GM23338 (cell line): ENCODE data around the gene KIF2C. TPM values are rescaled to one million over a fixed set of nuclear protein-coding genes. Genes with fewer than 3 reads are reported as not detected.

Source experiments
- ATAC-seq: fragments of 200-7000 bp; cut with Tn5 transposase; 3 replicates; pipeline ENCODE4 v1.9.1; 2020
- DNase-seq: peaks from one replicate; pipeline ENCODE4 v3.0.0-alpha.2; 2015; ENCODE audit warnings: low spot score
- H2AFZ ChIP-seq: fragments of 200-600 bp; sonication (generic); 2 replicates; pipeline ENCODE4 v1.8.0; 2016; ENCODE audit warnings: antibody characterized with exemption, mild to moderate bottlenecking, moderate library complexity
- H3F3A ChIP-seq: fragments of 200-600 bp; sonication (generic); replicated peaks from 2 replicates; pipeline ENCODE4 v1.8.0; 2017; ENCODE audit warnings: antibody characterized with exemption, mixed run types, low read depth
- H3K27ac ChIP-seq: fragments of 200-600 bp; sonication (generic); 2 replicates; pipeline ENCODE4 v1.6.1; 2016; ENCODE audit warnings: low read depth
- H3K27me3 ChIP-seq: fragments of 200-600 bp; sonication (generic); 2 replicates; pipeline ENCODE4 v1.8.0; 2016; ENCODE audit warnings: mild to moderate bottlenecking, mixed run types, moderate library complexity; ENCODE audit not compliant: insufficient read depth
- H3K36me3 ChIP-seq: fragments of 200-600 bp; sonication (generic); 2 replicates; pipeline ENCODE4 v1.8.0; 2016; ENCODE audit warnings: mild to moderate bottlenecking; ENCODE audit not compliant: insufficient read depth
- H3K4me1 ChIP-seq: fragments of 200-600 bp; sonication (generic); 2 replicates; pipeline ENCODE4 v1.8.0; 2016; ENCODE audit warnings: mild to moderate bottlenecking, moderate library complexity; ENCODE audit not compliant: insufficient read depth
- H3K4me2 ChIP-seq: fragments of 200-600 bp; sonication (generic); 2 replicates; pipeline ENCODE4 v1.7.1; 2017; ENCODE audit warnings: mixed run types
- H3K4me3 ChIP-seq: fragments of 200-600 bp; sonication (generic); 2 replicates; pipeline ENCODE4 v1.6.1; 2016; ENCODE audit warnings: mixed run types
- H3K79me2 ChIP-seq: fragments of 200-600 bp; sonication (generic); replicated peaks from 2 replicates; pipeline ENCODE4 v1.8.0; 2017; ENCODE audit warnings: mild to moderate bottlenecking; ENCODE audit not compliant: insufficient read depth
- H3K9me2 ChIP-seq: fragments of 200-600 bp; sonication (generic); 2 replicates; pipeline ENCODE4 v1.8.0; 2017; ENCODE audit not compliant: insufficient read depth
- H4K20me1 ChIP-seq: fragments of 200-600 bp; sonication (generic); replicated peaks from 2 replicates; pipeline ENCODE4 v1.8.0; 2017; ENCODE audit warnings: mild to moderate bottlenecking; ENCODE audit not compliant: insufficient read depth
- H3K27ac Mint-ChIP-seq: 2 replicates; pipeline ENCODE4 v1.8.0; 2020; ENCODE audit warnings: inconsistent platforms, mild to moderate bottlenecking, moderate library complexity, mixed read lengths
- H3K27me3 Mint-ChIP-seq: 3 replicates; pipeline ENCODE4 v1.8.0; 2022; ENCODE audit warnings: low read depth, mild to moderate bottlenecking, moderate library complexity, mixed read lengths, inconsistent platforms; ENCODE audit not compliant: insufficient read depth, poor library complexity
- H3K36me3 Mint-ChIP-seq: 3 replicates; pipeline ENCODE4 v1.8.0; 2021; ENCODE audit warnings: low read depth, mild to moderate bottlenecking, inconsistent platforms, moderate library complexity, mixed read lengths
- H3K4me1 Mint-ChIP-seq: 3 replicates; pipeline ENCODE4 v1.8.0; 2020; ENCODE audit warnings: mild to moderate bottlenecking, inconsistent platforms, mixed read lengths
- H3K4me3 Mint-ChIP-seq: 3 replicates; pipeline ENCODE4 v1.8.0; 2021; ENCODE audit warnings: moderate library complexity, mild to moderate bottlenecking, inconsistent platforms, mixed read lengths
- H3K9me3 Mint-ChIP-seq: 3 replicates; pipeline ENCODE4 v1.8.0; 2020; ENCODE audit warnings: moderate library complexity, mild to moderate bottlenecking, inconsistent platforms, mixed read lengths
- CREB1 ChIP-seq: fragments of 250-450 bp; sonication (Bioruptor Pico); IDR thresholded peaks from 2 replicates; pipeline ENCODE4 v1.5.0; 2020; ENCODE audit warnings: low read depth, mild to moderate bottlenecking, moderate library complexity
- EZH2 ChIP-seq: fragments of 200-600 bp; sonication (generic); IDR thresholded peaks from one replicate; pipeline ENCODE4 v1.8.0; 2017; ENCODE audit warnings: antibody characterized with exemption, mild to moderate bottlenecking, low read depth; ENCODE audit not compliant: unreplicated experiment
- EZH2phosphoT487 ChIP-seq: fragments of 200-600 bp; sonication (generic); IDR thresholded peaks from one replicate; pipeline ENCODE4 v1.8.1; 2018; ENCODE audit warnings: antibody characterized with exemption; ENCODE audit not compliant: unreplicated experiment
- JUNB ChIP-seq: IDR thresholded peaks from one replicate; pipeline ENCODE4 v1.6.1; 2016; ENCODE audit warnings: antibody characterized with exemption; ENCODE audit not compliant: unreplicated experiment
- NANOG ChIP-seq: IDR thresholded peaks from 2 replicates; pipeline ENCODE4 v1.6.1; 2016; ENCODE audit warnings: antibody characterized with exemption, borderline replicate concordance
- POLR2AphosphoS5 ChIP-seq: IDR thresholded peaks from 2 replicates; pipeline ENCODE4 v1.6.1; 2016; ENCODE audit warnings: antibody characterized with exemption, low read depth
- STAT1 ChIP-seq: IDR thresholded peaks from one replicate; pipeline ENCODE4 v1.6.1; 2016; ENCODE audit warnings: antibody characterized with exemption; ENCODE audit not compliant: unreplicated experiment
- ZNF114 ChIP-seq: fragments of 250-450 bp; sonication (Bioruptor Pico); IDR thresholded peaks from 2 replicates; pipeline ENCODE4 v1.5.0; 2020; ENCODE audit warnings: mild to moderate bottlenecking, moderate library complexity
- ZNF331 ChIP-seq: fragments of 250-450 bp; sonication (Bioruptor Pico); IDR thresholded peaks from 2 replicates; pipeline ENCODE4 v1.5.0; 2020; ENCODE audit warnings: low read depth, mild to moderate bottlenecking, moderate library complexity
- ZNF462 ChIP-seq: fragments of 250-450 bp; sonication (Bioruptor Pico); IDR thresholded peaks from 2 replicates; pipeline ENCODE4 v1.5.0; 2020; ENCODE audit warnings: mild to moderate bottlenecking, moderate library complexity
- polyA plus RNA-seq: library from polyadenylated mRNA; unstranded; fragments of >200 nt; fragmentation: Nextera tagmentation; extraction: Ambion mirVana; gene quantifications from 2 replicates; pipeline ENCODE4 v1.2.1, GENCODE V29; 2016
- total RNA-seq: library from RNA; depleted of rRNA; stranded (reverse); fragments of >200 nt; shearing (Covaris generic); gene quantifications from 2 replicates; pipeline ENCODE4 v1.2.3, GENCODE V29; 2014
- TF ChIP-seq, protein P1 (sequence below), 2 experiments: fragments of 200-600 bp in 1 of 2; sonication (generic) in 1 of 2; conservative IDR thresholded peaks; 2 replicates each; pipeline versions ENCODE4 v1.5.1 to v1.6.1; 2016 to 2017; ENCODE audit warnings: antibody characterized with exemption in 2 of 2, low read depth in 2 of 2, mild to moderate bottlenecking in 2 of 2, moderate library complexity in 1 of 2
- TF ChIP-seq, protein P2 (sequence below): IDR thresholded peaks from one replicate; pipeline ENCODE4 v1.6.1; 2018; ENCODE audit warnings: antibody characterized with exemption; ENCODE audit not compliant: unreplicated experiment
- TF ChIP-seq, protein P3 (sequence below): IDR thresholded peaks from 2 replicates; pipeline ENCODE4 v1.6.1; 2016; ENCODE audit warnings: antibody characterized with exemption

Gene KIF2C
- total and polyA plus RNA-seq, 2 experiments from 2014 or later = 38.0 to 62.9 TPM

GRCh38 chr1:44759077-44759476 lies 19.4 kb downstream of the KIF2C start (continued):
- TF ChIP-seq ZNF462 (CRISPR knock-in tag) (no peak), NANOG (no peak), EZH2phosphoT487 (no peak), EZH2 (no peak), CREB1 (CRISPR knock-in tag) (no peak), POLR2AphosphoS5 (no peak)
- TF ChIP-seq, protein P1, sequence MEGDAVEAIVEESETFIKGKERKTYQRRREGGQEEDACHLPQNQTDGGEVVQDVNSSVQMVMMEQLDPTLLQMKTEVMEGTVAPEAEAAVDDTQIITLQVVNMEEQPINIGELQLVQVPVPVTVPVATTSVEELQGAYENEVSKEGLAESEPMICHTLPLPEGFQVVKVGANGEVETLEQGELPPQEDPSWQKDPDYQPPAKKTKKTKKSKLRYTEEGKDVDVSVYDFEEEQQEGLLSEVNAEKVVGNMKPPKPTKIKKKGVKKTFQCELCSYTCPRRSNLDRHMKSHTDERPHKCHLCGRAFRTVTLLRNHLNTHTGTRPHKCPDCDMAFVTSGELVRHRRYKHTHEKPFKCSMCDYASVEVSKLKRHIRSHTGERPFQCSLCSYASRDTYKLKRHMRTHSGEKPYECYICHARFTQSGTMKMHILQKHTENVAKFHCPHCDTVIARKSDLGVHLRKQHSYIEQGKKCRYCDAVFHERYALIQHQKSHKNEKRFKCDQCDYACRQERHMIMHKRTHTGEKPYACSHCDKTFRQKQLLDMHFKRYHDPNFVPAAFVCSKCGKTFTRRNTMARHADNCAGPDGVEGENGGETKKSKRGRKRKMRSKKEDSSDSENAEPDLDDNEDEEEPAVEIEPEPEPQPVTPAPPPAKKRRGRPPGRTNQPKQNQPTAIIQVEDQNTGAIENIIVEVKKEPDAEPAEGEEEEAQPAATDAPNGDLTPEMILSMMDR (conservative IDR thresholded peaks at IDR 0.05; ENCODE audit: low read depth in 2 of 2) = no peak

- Mint-ChIP-seq H3K4me3 (no peak overlapping the region), H3K4me1 (no peaks in the 10 kb centered on the region), H3K9me3 (no peaks in the 10 kb centered on the region), H3K27ac (no peak overlapping the region), H3K27me3 (peaks cover 2% of the 10 kb centered on the region), H3K36me3 (peaks cover 91% of the 10 kb centered on the region)
- peaks cover 63% of the 10 kb centered on the region for H3K36me3 ChIP-seq
- H3K79me2 ChIP-seq = no peaks in the 10 kb centered on the region
- DNase-seq = no peak
- H3K27me3 ChIP-seq = no peaks in the 10 kb centered on the region
- 0 out of 2 replicates have a peak, but pooled peaks cover 3% of the 10 kb centered on the region for H3F3A ChIP-seq
- H4K20me1 ChIP-seq = peaks cover 10% of the 10 kb centered on the region; the same call in 1 of the 2 replicates
- no peak overlapping the region for H3K27ac ChIP-seq
- H3K4me2 ChIP-seq = no peak overlapping the region
- H3K4me1 ChIP-seq = no peaks in the 10 kb centered on the region
- no peak for ATAC-seq
- H2AFZ ChIP-seq = no peak overlapping the region
- H3K9me2 ChIP-seq = no peaks in the 10 kb centered on the region
- no peak overlapping the region for H3K4me3 ChIP-seq
- no peak for TF ChIP-seq ZNF114 (CRISPR knock-in tag)
- no peak for TF ChIP-seq STAT1
- TF ChIP-seq, protein P2, sequence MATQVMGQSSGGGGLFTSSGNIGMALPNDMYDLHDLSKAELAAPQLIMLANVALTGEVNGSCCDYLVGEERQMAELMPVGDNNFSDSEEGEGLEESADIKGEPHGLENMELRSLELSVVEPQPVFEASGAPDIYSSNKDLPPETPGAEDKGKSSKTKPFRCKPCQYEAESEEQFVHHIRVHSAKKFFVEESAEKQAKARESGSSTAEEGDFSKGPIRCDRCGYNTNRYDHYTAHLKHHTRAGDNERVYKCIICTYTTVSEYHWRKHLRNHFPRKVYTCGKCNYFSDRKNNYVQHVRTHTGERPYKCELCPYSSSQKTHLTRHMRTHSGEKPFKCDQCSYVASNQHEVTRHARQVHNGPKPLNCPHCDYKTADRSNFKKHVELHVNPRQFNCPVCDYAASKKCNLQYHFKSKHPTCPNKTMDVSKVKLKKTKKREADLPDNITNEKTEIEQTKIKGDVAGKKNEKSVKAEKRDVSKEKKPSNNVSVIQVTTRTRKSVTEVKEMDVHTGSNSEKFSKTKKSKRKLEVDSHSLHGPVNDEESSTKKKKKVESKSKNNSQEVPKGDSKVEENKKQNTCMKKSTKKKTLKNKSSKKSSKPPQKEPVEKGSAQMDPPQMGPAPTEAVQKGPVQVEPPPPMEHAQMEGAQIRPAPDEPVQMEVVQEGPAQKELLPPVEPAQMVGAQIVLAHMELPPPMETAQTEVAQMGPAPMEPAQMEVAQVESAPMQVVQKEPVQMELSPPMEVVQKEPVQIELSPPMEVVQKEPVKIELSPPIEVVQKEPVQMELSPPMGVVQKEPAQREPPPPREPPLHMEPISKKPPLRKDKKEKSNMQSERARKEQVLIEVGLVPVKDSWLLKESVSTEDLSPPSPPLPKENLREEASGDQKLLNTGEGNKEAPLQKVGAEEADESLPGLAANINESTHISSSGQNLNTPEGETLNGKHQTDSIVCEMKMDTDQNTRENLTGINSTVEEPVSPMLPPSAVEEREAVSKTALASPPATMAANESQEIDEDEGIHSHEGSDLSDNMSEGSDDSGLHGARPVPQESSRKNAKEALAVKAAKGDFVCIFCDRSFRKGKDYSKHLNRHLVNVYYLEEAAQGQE = no peak
- no peak for TF ChIP-seq ZNF331 (CRISPR knock-in tag)
- no peak for TF ChIP-seq POLR2AphosphoS5
- TF ChIP-seq, protein P3, sequence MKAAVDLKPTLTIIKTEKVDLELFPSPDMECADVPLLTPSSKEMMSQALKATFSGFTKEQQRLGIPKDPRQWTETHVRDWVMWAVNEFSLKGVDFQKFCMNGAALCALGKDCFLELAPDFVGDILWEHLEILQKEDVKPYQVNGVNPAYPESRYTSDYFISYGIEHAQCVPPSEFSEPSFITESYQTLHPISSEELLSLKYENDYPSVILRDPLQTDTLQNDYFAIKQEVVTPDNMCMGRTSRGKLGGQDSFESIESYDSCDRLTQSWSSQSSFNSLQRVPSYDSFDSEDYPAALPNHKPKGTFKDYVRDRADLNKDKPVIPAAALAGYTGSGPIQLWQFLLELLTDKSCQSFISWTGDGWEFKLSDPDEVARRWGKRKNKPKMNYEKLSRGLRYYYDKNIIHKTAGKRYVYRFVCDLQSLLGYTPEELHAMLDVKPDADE = no peak
- TF ChIP-seq EZH2phosphoT487 = no peak
- no peak for TF ChIP-seq JUNB
- no peak for TF ChIP-seq EZH2
These were observed 21.2 kb downstream of the KIF2C start for GRCh38 chr1:44760876-44761275.
